Activated naive CD8-positive, alpha-beta T cell (primary cell): ENCODE data around the gene AHI1.

Source experiments
- H3K27ac Mint-ChIP-seq: one replicate; pipeline ENCODE4 v1.8.0; 2021; ENCODE audit warnings: mixed read lengths
- H3K27me3 Mint-ChIP-seq: one replicate; pipeline ENCODE4 v1.8.0; 2021; ENCODE audit warnings: mixed read lengths
- H3K36me3 Mint-ChIP-seq: one replicate; pipeline ENCODE4 v1.8.0; 2021; ENCODE audit warnings: mixed read lengths
- H3K4me1 Mint-ChIP-seq: one replicate; pipeline ENCODE4 v1.8.0; 2021; ENCODE audit warnings: low read depth, mixed read lengths
- H3K4me3 Mint-ChIP-seq: one replicate; pipeline ENCODE4 v1.8.0; 2021; ENCODE audit warnings: mild to moderate bottlenecking, mixed read lengths
- H3K9me3 Mint-ChIP-seq: one replicate; pipeline ENCODE4 v1.8.0; 2021; ENCODE audit warnings: low read depth, mixed read lengths

Gene AHI1

GRCh38 chr6:135522965-135523692 is 25.6 kb upstream of the AHI1 start:
- no peaks in the 10 kb centered on the region for H3K36me3 Mint-ChIP-seq
- H3K27me3 Mint-ChIP-seq = no peaks in the 10 kb centered on the region
- H3K4me3 Mint-ChIP-seq = no peak overlapping the region
- no peaks in the 10 kb centered on the region for H3K9me3 Mint-ChIP-seq
- no peaks in the 10 kb centered on the region for H3K4me1 Mint-ChIP-seq
- no peak overlapping the region for H3K27ac Mint-ChIP-seq

DNA sequence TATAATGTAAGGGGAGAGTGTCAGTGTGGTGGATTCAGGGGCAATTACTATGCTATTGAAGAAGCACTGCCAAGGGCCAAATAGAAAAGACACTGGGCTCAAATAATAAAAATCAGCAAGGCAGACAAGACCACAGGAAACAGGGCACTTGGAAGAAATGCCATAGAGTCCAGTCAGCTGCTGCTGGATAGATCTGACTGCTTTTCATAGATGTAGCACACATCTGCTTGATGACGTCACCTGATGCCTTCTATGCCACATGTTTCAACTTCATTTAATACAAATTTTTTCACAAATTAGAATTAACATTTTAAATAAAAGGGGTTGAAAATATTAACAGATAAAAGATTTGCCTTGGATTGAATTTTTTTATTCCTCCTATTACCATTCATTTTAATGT is 23.9 kb upstream of the AHI1 start:
- H3K27me3 Mint-ChIP-seq = no peaks in the 10 kb centered on the region
- no peaks in the 10 kb centered on the region for H3K9me3 Mint-ChIP-seq
- no peak overlapping the region for H3K4me3 Mint-ChIP-seq
- no peaks in the 10 kb centered on the region for H3K36me3 Mint-ChIP-seq
- H3K4me1 Mint-ChIP-seq = no peaks in the 10 kb centered on the region
- H3K27ac Mint-ChIP-seq = no peak overlapping the region

DNA sequence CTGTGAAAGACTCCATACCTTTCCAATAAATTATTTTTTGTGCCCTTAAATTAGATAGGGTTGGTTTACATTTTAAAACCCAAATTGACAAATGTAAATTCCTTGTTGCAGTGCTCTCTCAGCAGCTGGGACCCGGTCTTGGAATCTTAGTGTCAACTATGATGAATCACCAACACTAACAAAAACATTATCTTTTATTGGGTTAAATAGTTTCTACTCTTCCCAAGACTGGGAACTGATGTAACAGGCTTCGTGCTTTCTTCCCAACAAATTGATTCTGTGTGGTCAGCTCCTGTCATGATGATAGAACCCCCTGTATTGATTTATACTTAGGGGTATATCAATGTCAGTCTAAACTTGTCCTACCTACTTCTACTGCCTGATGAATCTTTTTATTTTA is 23.2 kb upstream of the AHI1 start:
- H3K27ac Mint-ChIP-seq = no peak overlapping the region
- no peaks in the 10 kb centered on the region for H3K4me1 Mint-ChIP-seq
- H3K36me3 Mint-ChIP-seq = no peaks in the 10 kb centered on the region
- H3K9me3 Mint-ChIP-seq = no peaks in the 10 kb centered on the region
- no peak overlapping the region for H3K4me3 Mint-ChIP-seq
- no peaks in the 10 kb centered on the region for H3K27me3 Mint-ChIP-seq

DNA sequence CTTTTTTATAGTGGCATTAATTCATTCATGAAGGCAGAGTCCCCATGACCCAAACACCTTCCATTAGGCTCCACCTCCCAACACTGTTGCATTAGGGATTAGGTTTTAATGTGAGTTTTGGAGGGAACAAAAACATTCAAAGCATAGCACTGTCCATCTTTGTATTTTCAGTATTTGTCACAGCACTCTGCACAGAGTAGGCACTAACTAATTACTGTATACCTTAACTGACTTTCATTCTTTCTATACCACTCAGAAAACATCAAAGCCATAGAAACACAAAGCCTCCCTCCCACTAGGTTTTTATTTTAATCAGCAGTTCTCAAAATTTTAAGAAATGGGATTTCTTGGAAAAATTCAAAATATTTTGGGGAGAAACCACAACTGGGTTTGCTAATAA is 21.8 kb upstream of the AHI1 start:
- H3K4me1 Mint-ChIP-seq = no peaks in the 10 kb centered on the region
- H3K9me3 Mint-ChIP-seq = no peaks in the 10 kb centered on the region
- no peaks in the 10 kb centered on the region for H3K27me3 Mint-ChIP-seq
- no peak overlapping the region for H3K27ac Mint-ChIP-seq
- H3K4me3 Mint-ChIP-seq = no peak overlapping the region
- H3K36me3 Mint-ChIP-seq = no peaks in the 10 kb centered on the region

DNA sequence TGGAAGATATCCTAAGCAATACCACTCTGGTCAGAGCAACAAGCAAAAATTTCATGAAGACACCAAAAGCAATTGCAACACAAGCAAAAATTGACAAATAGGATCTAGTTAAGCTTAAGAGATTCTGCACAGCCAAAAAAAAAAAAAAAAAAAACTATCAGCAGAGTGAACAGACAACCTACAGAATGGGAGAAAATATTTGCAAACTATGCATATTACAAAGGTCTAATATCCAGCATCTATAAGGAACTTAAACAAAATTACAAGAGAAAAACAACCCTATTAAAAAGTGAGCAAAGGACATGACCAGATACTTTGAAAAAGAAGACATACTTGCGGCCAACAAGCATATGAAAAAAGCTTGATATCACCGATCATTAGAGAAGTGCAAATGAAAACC is 20.0 kb upstream of the AHI1 start:
- Mint-ChIP-seq H3K4me3 (no peak overlapping the region), H3K36me3 (peaks cover 4% of the 10 kb centered on the region), H3K27me3 (no peaks in the 10 kb centered on the region), H3K9me3 (no peaks in the 10 kb centered on the region), H3K27ac (no peak overlapping the region), H3K4me1 (no peaks in the 10 kb centered on the region)

- H3K27me3 Mint-ChIP-seq = no peaks in the 10 kb centered on the region
- H3K4me1 Mint-ChIP-seq = no peaks in the 10 kb centered on the region
- H3K4me3 Mint-ChIP-seq = no peak overlapping the region
- H3K36me3 Mint-ChIP-seq = peaks cover 4% of the 10 kb centered on the region
- no peaks in the 10 kb centered on the region for H3K9me3 Mint-ChIP-seq
- no peak overlapping the region for H3K27ac Mint-ChIP-seq
Observed at GRCh38 chr6:135514706-135515105, 17.2 kb upstream of the AHI1 start.

GRCh38 chr6:135506270-135506997 is 8.9 kb upstream of the AHI1 start:
- no peak overlapping the region for H3K4me3 Mint-ChIP-seq

GRCh38 chr6:135505648-135506047 is 8.1 kb upstream of the AHI1 start:
- no peak overlapping the region for H3K27ac Mint-ChIP-seq
- H3K4me3 Mint-ChIP-seq = no peak overlapping the region
- no peaks in the 10 kb centered on the region for H3K9me3 Mint-ChIP-seq
- H3K36me3 Mint-ChIP-seq = no peaks in the 10 kb centered on the region
- H3K4me1 Mint-ChIP-seq = peaks cover 2% of the 10 kb centered on the region
- no peaks in the 10 kb centered on the region for H3K27me3 Mint-ChIP-seq

More at GRCh38 chr6:135506270-135506997, 8.9 kb upstream of the AHI1 start:
- H3K27ac Mint-ChIP-seq = no peak overlapping the region
- no peaks in the 10 kb centered on the region for H3K9me3 Mint-ChIP-seq
- H3K27me3 Mint-ChIP-seq = no peaks in the 10 kb centered on the region
- H3K36me3 Mint-ChIP-seq = no peaks in the 10 kb centered on the region
- H3K4me1 Mint-ChIP-seq = peaks cover 2% of the 10 kb centered on the region

DNA sequence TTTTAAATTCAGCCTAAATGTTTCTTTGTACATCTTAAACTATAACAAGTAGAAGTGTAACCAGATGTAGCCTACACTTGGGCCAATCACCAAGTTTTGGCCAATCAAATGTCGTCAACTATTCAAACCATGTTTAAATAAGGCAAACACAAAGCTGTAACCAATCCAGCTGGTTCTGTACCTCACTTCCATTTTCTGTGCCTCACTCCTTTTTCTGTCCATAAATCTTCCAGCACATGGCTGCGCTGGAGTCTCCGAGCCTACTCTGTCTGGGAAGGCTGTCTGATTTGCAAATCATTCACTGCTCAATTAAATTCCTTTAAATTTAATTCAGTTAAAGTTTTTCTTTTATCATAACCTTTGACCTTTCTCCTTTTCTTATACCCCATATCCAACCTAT is 7.7 kb upstream of the AHI1 start:
- Mint-ChIP-seq H3K27me3 (no peaks in the 10 kb centered on the region), H3K4me1 (peaks cover 2% of the 10 kb centered on the region), H3K9me3 (no peaks in the 10 kb centered on the region), H3K36me3 (no peaks in the 10 kb centered on the region), H3K4me3 (no peak overlapping the region), H3K27ac (no peak overlapping the region)

- no peaks in the 10 kb centered on the region for H3K27me3 Mint-ChIP-seq
- H3K4me3 Mint-ChIP-seq = no peak overlapping the region
- no peaks in the 10 kb centered on the region for H3K9me3 Mint-ChIP-seq
- H3K36me3 Mint-ChIP-seq = no peaks in the 10 kb centered on the region
- H3K4me1 Mint-ChIP-seq = peaks cover 2% of the 10 kb centered on the region
- no peak overlapping the region for H3K27ac Mint-ChIP-seq
Observed at GRCh38 chr6:135504734-135505133, 7.2 kb upstream of the AHI1 start.

DNA sequence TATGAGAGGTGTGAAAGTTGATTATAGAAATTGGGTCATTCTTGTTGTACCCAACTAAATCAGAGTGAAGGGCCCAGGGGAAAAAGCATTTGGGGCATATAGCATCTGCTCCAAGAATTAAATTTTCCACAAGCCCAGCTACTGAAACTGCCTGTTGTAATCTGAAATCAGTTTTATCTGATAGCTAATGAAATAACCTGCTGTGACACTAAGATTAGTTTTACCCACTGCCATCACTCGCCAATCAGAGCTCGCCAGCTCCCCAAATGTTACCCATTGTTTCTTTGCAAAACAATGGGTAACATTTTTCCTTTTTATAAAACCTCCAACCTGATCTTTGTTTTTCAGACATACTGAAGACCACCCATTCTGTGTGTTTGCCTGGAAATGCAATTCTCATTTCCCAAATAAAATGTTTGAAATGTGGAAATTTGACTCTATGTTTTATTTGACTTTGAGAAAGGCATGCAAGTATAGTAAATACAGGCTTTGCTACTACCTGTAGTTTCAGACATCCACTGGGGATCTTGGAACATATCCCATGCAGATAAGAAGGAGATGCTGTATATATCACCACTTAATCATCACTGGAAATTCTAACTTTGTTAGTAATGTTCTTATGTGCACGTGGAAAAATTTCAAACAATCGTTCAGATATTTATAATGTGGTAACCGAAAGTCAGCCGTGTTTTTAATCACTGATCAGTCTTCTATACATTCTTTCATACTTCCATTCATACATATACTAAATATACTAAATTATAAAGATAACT is 6.3 kb upstream of the AHI1 start:
- H3K27me3 Mint-ChIP-seq = no peaks in the 10 kb centered on the region
- no peaks in the 10 kb centered on the region for H3K9me3 Mint-ChIP-seq
- H3K4me1 Mint-ChIP-seq = peaks cover 2% of the 10 kb centered on the region
- no peaks in the 10 kb centered on the region for H3K36me3 Mint-ChIP-seq
- H3K27ac Mint-ChIP-seq = no peak overlapping the region
- no peak overlapping the region for H3K4me3 Mint-ChIP-seq

- peaks cover 16% of the 10 kb centered on the region for H3K4me1 Mint-ChIP-seq
- no peak overlapping the region for H3K27ac Mint-ChIP-seq
- H3K9me3 Mint-ChIP-seq = no peaks in the 10 kb centered on the region
- peaks cover 7% of the 10 kb centered on the region for H3K36me3 Mint-ChIP-seq
- no peaks in the 10 kb centered on the region for H3K27me3 Mint-ChIP-seq
- no peak overlapping the region for H3K4me3 Mint-ChIP-seq
Observed at GRCh38 chr6:135499441-135500340, 2.2 kb upstream of the AHI1 start.

DNA sequence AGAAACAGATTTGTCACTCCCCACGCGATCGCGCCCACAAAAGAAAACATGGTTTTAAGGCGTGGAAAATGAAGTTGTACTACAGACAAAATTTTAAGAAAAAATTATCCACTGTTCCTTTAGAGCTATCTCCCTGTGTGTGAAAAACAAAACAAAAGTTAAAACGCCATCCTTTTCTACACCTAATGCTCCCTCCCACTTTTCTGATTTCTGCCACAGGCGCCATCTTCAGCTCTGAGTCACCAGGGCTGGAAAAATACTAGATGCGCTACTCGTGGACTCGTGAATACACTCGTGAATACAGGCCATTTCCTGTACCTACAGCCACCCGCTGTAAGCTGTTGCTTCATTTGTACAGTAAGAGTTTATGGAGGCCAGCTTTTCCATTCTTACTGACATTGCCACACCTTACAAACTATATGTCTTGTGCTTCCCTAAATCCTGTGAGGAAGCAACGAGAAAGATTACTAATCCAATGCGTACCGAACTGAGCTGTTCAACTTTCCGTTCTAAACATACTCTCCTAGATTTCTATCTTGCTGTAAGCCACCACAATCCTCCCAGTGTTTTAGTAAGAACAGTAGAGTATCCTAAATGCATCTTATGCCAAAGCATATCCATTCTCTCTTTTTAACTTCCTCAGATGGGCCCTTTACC is 773 bp upstream of the AHI1 start:
- no peaks in the 10 kb centered on the region for H3K27me3 Mint-ChIP-seq
- H3K9me3 Mint-ChIP-seq = no peaks in the 10 kb centered on the region
- peaks cover 10% of the 10 kb centered on the region for H3K36me3 Mint-ChIP-seq
- H3K4me3 Mint-ChIP-seq = no peak overlapping the region
- peaks cover 19% of the 10 kb centered on the region for H3K4me1 Mint-ChIP-seq
- no peak overlapping the region for H3K27ac Mint-ChIP-seq

DNA sequence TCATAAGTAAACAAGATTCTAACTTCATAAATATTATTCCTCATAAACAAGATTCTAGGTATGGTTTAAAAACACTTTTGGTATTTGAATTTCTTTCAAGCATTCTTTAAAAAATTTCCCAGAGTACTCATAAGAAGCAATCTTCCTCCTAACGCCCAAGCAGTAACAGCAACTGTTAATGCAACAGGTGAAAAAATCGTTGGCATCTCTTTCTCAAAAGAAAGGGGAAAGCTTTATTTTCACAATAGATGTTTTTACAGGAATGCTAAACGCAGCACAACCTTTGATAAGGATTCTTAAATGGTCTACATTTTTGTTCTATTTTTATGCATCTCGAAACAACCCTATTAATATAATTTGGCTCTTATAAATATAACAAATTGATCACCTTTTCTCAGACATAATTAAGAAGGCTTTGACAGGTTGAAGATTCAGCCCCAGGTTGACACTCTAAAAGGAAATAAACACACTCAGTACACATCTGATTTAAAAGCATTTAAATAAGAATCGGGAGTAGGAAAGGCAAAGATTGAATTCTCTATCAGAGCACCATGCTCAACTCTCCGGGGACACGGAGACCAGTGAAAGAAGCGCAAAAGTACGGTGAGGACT is 634 bp downstream of the AHI1 start:
- H3K36me3 Mint-ChIP-seq = peaks cover 16% of the 10 kb centered on the region
- H3K4me1 Mint-ChIP-seq = peaks cover 19% of the 10 kb centered on the region
- H3K9me3 Mint-ChIP-seq = no peaks in the 10 kb centered on the region
- H3K27me3 Mint-ChIP-seq = no peaks in the 10 kb centered on the region
- no peak overlapping the region for H3K4me3 Mint-ChIP-seq
- H3K27ac Mint-ChIP-seq = no peak overlapping the region
